GM18505 (cell line): ENCODE data around the gene SAMD13.

ENCODE experiments used
- ATAC-seq: cut with Tn5 transposase; IDR thresholded peaks from one replicate; pipeline ENCODE4 v1.9.1; 2021; ENCODE audit not compliant: unreplicated experiment
- POLR2A ChIP-seq: IDR thresholded peaks from 4 replicates; pipeline ENCODE4 v1.6.1; 2011; ENCODE audit warnings: borderline replicate concordance; ENCODE audit not compliant: insufficient read depth, insufficient read length; ENCODE audit errors: extremely low read depth

SAMD13 gene

GRCh38 chr1:84377480-84378095 lies 76.1 kb downstream of the SAMD13 start:
- no peak for ATAC-seq
- TF ChIP-seq POLR2A = no peak

- TF ChIP-seq POLR2A = no peak
- no peak for ATAC-seq
These were observed 77.8 kb downstream of the SAMD13 start for GRCh38 chr1:84379138-84379916.

GRCh38 chr1:84379917-84380180 lies 78.3 kb downstream of the SAMD13 start:
- no peak for ATAC-seq
- no peak for TF ChIP-seq POLR2A

GRCh38 chr1:84382127-84382526 lies 80.6 kb downstream of the SAMD13 start:
- no peak for TF ChIP-seq POLR2A
- ATAC-seq = no peak

GRCh38 chr1:84385347-84385746 lies 83.8 kb downstream of the SAMD13 start:
- no peak for ATAC-seq
- TF ChIP-seq POLR2A = no peak

- no peak for ATAC-seq
- no peak for TF ChIP-seq POLR2A
These were observed 85.4 kb downstream of the SAMD13 start for GRCh38 chr1:84386716-84387479.

- no peak for TF ChIP-seq POLR2A
- ATAC-seq = no peak
These were observed 86.1 kb downstream of the SAMD13 start for GRCh38 chr1:84387480-84388163.

GRCh38 chr1:84390226-84390625 lies 88.7 kb downstream of the SAMD13 start:
- no peak for TF ChIP-seq POLR2A
- no peak for ATAC-seq

- no peak for TF ChIP-seq POLR2A
- ATAC-seq = no peak
These were observed 97.0 kb downstream of the SAMD13 start, which contains the start of gene DNASE2B for GRCh38 chr1:84398175-84399155. Gene DNASE2B, plus strand, starts transcription at chr1:84398484. Its CDS starts 81 bp downstream, at chr1:84398565.
